ENCODE measurements around the gene NOP9. TPM values are rescaled to one million over a fixed set of nuclear protein-coding genes. Genes with fewer than 3 reads are reported as not detected.
"Not testable (repeated sequence)": the region's sequence is repeated elsewhere in the genome, so short reads cannot be mapped to it uniquely, and the experiment has no call there.

NOP9 gene
- total RNA-seq, 1 donor from 2014 or later, result 28.3 TPM

DNA sequence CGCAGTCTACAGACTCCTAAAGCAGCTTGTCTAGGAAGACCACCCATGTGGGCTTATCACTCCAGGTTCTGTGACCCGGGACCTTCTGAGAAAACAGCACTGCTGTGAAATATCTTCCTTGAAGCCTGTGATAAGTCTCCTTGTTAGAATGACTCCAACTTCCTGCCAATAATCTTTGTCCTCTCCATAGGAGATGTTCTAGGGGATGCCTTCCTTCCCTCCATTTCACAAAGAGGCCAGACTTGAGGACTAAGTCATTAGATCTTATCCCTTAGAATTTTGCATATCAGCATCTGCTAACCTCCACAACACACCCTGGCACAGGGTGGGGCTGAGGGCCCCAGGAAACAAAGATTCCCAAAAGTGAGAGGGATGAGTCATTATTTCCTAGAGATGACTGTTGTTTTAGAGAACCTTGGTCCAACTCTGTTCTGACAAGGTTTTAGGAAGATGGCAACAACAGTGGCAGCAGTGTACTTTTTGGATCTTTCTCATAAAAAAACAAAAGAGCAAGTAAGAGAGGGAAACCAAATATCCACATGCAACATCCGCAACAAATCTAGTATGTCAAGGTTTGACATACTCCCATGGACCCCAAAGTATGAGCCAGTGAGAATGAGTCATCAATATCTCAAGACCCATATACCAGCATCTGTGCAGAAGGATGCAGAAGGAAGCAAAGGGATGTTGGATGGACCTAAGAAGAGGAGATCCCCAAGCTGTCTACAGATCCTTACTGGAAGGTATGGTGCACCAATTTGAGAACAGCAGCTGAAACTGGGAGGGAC, 17.7 kb downstream of the NOP9 start:
- no peak for DNase-seq (ENCODE audit: low spot score)
- intact Hi-C loops (cut with DNase I), result no loop called here

GRCh38 chr14:24321212-24321975, 21.7 kb downstream of the NOP9 start:
- no peak for DNase-seq (ENCODE audit: low spot score)
- intact Hi-C loops (cut with DNase I), result no loop called here

GRCh38 chr14:24322672-24323071, 23.0 kb downstream of the NOP9 start:
- intact Hi-C loops (cut with DNase I), result no loop called here
- no peak for DNase-seq (ENCODE audit: low spot score)

DNA sequence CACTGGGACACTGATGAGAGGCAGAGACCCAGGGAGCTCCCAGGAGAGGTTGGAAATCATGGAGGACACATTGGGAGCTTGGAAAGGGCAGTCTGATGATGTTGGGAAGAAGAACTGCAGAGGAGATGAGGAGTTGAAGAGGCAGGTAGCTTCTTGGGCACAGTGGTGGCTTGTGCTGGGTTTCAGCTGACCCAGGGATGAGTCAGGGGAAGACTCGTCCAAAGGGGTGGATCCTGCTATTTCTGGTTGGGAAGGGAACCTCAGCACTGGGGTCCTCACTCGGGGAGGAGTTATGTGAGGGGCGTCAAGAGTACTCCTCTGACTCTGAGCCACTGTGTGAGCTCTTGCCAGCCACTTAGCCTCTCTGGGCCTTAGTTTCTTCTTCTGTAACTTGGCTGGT, 23.7 kb downstream of the NOP9 start:
- DNase-seq (ENCODE audit: low spot score), result no peak
- intact Hi-C loops (cut with DNase I), result no loop called here

DNA sequence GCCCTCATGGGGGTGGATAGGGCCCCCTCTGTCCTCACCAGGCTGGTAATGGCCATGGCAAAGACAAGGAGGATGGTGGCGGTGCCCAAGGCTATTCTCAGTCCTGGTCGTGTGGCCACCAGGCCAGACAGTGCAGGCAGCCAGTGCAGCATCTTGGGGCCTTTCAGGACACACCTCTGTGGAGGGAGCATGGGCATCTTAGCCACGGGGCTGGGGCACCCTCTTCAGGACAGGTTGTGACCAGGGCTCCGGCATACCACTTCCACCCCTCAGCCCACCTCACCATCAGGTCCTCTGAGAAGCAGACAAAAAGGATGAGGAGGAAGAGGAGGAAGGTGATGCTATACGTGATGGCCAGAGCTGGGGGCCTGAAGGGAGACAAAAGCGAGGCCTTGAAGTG, 24.4 kb downstream of the NOP9 start:
- intact Hi-C loops (cut with DNase I), result no loop called here
- DNase-seq (ENCODE audit: low spot score), result no peak

GRCh38 chr14:24325041-24325530, 25.4 kb downstream of the NOP9 start:
- intact Hi-C loops (cut with DNase I), result no loop called here
- DNase-seq (ENCODE audit: low spot score), result no peak

- intact Hi-C loops (cut with DNase I), result no loop called here
- no peak for DNase-seq (ENCODE audit: low spot score)
Measured at GRCh38 chr14:24325963-24326362, 26.3 kb downstream of the NOP9 start.

- no peak for DNase-seq (ENCODE audit: low spot score)
- intact Hi-C loops (cut with DNase I), result no loop called here
Measured at GRCh38 chr14:24327303-24327702, 27.7 kb downstream of the NOP9 start.

DNA sequence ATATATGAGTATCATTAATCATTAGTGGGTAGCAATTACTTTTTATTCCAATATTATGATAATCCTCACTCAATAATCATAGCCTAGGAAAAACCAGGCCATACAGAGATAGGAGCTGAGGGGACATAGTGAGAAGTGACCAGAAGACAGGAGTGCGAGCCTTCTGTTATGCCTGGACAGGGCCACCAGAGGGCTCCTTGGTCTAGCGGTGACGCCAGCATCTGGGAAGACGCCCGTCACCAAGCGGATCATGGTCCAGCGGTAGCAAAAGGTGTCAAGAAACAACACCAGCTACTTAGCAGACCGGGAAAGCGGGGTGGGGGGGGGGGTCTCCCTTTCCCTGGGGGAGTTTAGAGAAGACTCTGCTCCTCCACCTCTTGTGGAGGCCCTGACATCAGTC, 28.3 kb downstream of the NOP9 start:
- DNase-seq (ENCODE audit: low spot score); intact Hi-C loops (cut with DNase I): not testable (repeated sequence)

DNA sequence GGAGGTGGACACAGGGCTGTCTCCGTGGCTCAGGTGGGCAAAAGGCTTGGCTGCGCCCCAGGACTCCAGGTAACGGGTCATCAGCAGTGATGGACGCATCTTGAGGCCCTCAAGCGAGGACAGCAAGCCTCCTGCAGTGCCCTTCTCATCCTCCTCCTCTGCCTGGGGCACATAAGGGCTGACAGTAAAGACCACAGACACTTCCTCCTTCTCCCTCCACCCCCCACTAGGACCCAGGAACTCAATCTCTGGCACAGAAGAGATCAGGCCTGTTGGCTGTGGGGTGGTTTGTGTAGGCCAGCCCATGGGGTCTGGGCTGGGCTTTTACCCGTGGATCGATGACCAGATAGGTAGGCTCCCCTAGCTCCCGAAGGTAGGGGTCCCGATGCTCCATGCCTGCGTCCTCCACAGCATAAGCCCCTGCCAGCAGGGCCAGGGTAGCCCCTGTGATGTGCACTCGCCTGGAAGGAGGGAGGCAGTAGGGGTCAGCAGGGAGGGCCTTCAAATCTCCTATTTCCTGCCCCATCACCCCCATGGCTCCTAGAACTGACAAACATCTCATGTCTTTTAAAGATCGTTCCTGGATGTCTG, 29.5 kb downstream of the NOP9 start:
- intact Hi-C loops (cut with DNase I), result no loop called here
- no peak for DNase-seq (ENCODE audit: low spot score)

DNA sequence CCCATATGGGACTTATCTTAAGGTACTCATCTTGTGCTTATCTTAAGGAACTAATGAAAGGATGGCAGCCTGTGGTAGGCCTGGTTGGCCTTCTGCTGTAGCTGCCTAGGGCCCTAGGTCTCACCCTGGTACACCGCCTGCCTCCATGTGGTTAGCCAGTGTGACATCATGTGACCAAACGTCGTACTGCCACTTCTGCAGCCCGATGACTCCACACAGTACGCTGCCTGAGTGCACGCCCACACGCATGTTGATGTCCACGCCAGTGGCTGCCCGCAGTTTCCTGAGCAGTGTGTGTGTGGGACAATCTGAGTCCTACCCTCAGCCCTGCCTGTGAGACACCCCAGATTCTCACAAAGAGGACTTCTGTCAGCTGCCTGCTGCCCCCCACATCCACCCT, 30.1 kb downstream of the NOP9 start:
- DNase-seq (ENCODE audit: low spot score), result peak; percentile 91
- intact Hi-C loops (cut with DNase I), result no loop called here

DNA sequence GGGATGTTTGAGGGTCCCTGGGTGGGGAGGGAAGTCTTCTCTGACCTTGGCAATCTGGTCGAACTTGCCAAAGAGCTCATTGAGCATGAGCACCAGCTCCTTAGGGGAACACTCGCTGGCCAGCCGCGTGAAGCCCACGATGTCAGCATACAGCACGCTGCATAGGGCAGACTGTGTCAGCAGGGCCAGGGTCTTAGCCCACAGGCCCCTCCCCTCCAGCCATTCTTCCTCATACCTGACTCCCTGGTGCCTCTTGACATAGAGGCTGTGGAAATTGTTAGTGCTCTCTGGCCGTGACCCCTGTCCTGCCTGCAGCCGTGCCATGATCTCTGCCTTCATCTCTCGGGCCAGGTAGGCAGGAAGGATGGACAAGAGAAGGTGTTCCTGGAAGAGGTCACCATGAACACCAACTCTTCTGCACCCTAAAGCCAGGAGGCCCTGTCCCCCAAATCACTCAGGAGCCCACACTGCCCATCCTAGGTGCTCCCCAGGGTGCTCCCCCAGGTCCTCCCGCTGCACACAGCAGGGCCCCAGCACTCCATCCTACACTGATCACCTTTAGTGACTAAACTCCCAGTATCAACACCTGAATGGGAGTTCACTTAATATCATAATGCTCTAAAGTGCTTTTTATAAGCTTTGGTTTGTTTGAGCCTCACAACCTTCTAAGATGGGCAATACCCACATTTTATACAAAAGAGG, 31.5 kb downstream of the NOP9 start:
- DNase-seq (ENCODE audit: low spot score), result no peak
- intact Hi-C loops (cut with DNase I), result no loop called here

GRCh38 chr14:24331731-24332267, 32.1 kb downstream of the NOP9 start:
- intact Hi-C loops (cut with DNase I), result no loop called here
- no peak for DNase-seq (ENCODE audit: low spot score)

GRCh38 chr14:24332268-24332993, 32.8 kb downstream of the NOP9 start:
- DNase-seq (ENCODE audit: low spot score), result no peak
- intact Hi-C loops (cut with DNase I), result no loop called here

GRCh38 chr14:24334431-24335291, 35.0 kb downstream of the NOP9 start, which contains the start of gene ADCY4:
TSS of gene ADCY4 (minus strand) at chr14:24335071. CDS start at chr14:24334652, 419 bp downstream.
- DNase-seq (ENCODE audit: low spot score), result peak; percentile 84
- intact Hi-C loops (cut with DNase I), result loop anchor here (2.0 kb wide), 1 partner anchor 32 kb away; no protein-coding TSS in a partner anchor

DNA sequence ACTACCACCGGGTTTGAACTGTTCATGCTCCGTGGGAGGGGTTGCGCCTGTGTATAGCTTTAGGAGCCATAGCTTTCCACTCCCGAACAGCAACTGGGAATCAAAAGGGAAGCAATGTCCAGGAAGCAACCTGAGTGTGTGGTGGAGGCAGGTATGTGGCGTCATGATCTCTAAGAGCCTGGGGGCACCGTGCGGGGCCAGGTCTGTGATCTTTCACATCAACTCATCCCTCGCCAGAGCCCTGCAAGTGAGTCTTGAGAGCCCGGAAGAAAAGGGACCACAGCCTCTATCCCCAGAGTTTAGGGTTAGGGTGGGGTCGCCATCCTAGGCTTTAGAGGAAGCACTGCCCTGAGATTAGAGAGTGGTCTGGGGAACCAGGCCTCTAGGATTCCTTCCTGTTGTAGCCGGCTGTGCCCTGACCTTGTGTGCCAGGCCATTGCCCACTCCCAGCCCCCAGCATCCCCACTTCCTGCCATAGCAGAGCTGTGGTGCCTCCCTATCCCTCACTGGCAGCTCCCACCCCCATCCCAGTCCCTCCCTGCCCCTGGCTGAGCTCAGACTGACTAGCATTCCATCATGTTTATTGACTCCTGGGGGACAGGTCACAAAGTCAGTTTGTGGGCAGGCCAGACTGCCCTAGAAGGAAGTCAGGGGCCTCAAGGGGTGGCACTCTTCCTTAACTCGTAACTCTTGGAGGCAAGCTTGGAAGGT, 36.0 kb downstream of the NOP9 start:
- intact Hi-C loops (cut with DNase I), result loop anchor here (2.0 kb wide), 1 partner anchor 31 kb away; no protein-coding TSS in a partner anchor
- DNase-seq (ENCODE audit: low spot score), result no peak

DNA sequence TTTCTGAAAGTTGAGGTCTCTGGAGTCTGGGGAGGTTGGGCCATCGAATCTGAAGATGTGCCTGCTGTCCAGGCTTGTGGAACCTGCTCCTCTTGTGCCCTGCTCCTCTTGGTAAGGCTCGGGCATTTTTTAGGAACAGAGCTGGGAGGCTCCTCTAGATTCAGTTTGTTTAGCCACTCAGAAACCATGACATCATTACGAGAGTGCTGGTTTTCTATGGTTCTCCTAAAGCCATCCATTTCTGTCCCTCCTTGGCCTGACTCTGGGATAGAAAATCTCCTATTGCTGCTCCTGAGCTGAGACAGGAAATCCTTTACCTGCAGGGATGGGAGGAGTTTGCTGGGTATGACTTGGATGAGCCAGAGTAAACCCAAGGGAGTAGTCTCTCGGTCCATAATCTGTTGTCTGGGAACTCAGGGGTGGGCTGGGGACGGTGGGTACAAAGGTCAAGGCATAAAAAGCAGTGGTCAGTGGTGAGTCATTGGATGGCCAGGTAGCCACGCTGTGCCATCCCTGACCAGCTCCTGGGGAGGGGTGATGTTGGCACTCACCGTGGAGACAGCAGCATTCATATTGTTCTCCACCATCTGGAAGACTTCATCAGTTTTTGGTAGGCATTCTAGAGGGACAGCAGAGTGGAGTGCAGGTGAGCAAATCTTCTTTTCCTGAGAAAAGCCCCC, 37.6 kb downstream of the NOP9 start:
- DNase-seq (ENCODE audit: low spot score), result no peak
- intact Hi-C loops (cut with DNase I), result no loop called here
